Nasal cavity respiratory epithelium epithelial cell of viscerocranial mucosa (primary cell): ENCODE results near the gene USP35. TPM values are rescaled to one million over a fixed set of nuclear protein-coding genes. Genes with fewer than 3 reads are reported as not detected.

Experiments used
- total RNA-seq: library from RNA; depleted of rRNA; stranded (reverse); fragments of >200 nt; gene quantifications from 2 replicates; pipeline ENCODE4 v1.2.3, GENCODE V29; 2014

USP35 gene, protein sequence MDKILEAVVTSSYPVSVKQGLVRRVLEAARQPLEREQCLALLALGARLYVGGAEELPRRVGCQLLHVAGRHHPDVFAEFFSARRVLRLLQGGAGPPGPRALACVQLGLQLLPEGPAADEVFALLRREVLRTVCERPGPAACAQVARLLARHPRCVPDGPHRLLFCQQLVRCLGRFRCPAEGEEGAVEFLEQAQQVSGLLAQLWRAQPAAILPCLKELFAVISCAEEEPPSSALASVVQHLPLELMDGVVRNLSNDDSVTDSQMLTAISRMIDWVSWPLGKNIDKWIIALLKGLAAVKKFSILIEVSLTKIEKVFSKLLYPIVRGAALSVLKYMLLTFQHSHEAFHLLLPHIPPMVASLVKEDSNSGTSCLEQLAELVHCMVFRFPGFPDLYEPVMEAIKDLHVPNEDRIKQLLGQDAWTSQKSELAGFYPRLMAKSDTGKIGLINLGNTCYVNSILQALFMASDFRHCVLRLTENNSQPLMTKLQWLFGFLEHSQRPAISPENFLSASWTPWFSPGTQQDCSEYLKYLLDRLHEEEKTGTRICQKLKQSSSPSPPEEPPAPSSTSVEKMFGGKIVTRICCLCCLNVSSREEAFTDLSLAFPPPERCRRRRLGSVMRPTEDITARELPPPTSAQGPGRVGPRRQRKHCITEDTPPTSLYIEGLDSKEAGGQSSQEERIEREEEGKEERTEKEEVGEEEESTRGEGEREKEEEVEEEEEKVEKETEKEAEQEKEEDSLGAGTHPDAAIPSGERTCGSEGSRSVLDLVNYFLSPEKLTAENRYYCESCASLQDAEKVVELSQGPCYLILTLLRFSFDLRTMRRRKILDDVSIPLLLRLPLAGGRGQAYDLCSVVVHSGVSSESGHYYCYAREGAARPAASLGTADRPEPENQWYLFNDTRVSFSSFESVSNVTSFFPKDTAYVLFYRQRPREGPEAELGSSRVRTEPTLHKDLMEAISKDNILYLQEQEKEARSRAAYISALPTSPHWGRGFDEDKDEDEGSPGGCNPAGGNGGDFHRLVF
- total RNA-seq = 2.7 and 7.1 TPM in 2 replicates

DNA sequence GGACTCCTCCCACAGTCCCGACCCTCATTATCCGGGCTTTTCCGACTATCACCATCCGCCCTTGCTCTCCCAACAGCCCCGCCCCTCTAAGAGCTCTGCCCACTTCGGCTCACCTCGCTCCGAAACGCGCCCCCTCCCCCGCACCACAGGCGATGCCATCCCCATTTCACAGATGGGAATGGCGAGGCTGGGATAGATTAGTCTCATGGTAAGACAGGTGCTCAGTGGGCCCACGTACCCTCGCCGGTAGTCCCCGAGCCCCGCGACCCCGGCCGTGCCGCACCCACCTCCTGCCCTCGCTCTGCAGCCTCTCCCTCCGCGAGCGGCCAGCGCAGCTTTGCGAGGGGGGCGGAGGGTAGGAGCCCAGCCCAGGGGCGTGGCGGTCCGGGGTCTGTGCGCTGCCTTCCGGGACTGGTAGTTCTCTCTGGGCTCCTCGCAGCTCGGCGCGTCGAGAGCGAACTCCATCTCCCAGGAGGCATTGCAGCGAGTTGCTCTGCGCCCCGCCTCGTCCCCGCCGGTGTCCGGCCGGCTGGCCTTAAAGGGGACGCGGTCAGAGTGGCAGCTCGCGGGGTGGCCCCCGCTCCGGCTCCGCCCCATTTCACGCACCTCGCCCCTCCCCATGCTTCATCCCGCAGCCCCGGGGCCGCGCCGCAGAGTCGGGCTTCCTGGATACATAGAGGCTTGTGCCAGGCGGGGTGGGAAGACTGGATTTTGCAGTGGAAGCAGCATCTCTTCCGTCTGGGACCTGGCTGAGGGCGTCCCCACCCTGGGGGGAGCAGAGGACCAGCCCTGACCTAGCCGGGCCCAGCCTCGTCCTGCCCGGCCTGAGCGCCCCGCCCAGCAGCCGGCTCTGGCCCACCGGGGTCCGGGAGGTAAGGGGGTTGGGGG lies at the start of gene USP35, which contains the start of gene KCTD21:
Gene USP35 (plus strand): TSS at position 634 of the 888 bp plus-strand sequence. CDS start 7,327 bp downstream, outside the sequence.
Gene KCTD21 (minus strand): TSS at position 341 of the 888 bp plus-strand sequence. CDS start 14,072 bp downstream, outside the sequence.

DNA sequence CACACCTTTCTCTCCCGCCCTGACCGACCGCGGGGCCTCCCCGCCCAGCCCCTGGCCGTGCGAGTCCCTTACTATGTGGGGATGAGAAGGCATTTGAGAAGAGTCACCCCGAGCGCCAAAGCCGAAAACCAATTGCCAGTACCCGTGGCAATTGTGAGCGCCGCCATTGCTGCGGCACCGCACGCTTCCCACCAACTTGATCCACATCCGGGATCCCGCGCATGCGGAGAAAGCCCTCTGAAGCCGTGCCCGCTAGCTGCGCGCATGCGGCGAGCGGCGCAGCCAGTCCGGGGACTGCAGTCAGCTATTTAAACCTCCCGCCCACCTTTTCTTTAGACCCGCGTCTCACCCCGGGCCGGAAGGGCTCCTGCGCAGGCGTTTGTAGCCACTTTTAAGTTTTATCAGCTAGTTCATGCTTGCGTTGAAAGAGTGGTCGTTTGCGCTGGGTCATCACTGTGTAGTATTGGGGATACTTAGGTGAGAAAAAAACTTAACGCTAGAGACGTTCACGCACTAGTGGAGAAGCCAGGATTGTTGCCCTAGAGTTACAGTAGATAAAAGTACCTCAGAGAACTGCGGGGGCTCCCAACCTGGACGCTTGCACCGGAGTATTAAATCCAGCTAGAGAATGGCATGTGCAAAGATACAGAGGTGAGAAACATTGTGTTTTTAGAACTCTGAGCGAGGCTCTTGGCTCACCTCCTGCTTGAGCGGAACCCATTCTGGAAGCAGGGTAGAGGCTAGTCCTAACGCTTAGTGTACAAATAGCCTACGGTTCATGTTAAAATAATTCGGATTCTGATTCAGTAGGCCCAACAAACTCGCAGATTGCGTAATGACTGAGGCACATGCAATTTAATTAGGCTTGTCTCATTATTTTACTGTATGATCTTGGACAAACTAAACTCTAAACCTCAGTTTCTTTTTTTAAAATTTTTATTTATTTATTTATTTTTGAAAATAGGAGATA lies 49.0 kb upstream of the USP35 start, which contains the start of gene ALG8:
Gene ALG8 (minus strand): TSS at position 205 of the 970 bp plus-strand sequence. CDS start 38 bp downstream, at position 167.

Other genes with a start within 250 kb of the USP35 start
- 22.2 and 25.9 TPM in 2 replicates for gene INTS4, start 194.3 kb upstream of the USP35 start, total RNA-seq
- 1.6 and 2.4 TPM in 2 replicates for gene KCTD14, start 165.6 kb upstream of the USP35 start, total RNA-seq
- gene THRSP, start 125.1 kb upstream of the USP35 start, total RNA-seq = not detected in 2 replicates
- gene NDUFC2, start 109.1 kb upstream of the USP35 start, total RNA-seq = 59.3 and 64.6 TPM in 2 replicates
- 21.5 and 22.4 TPM in 2 replicates for gene ALG8, start 49.3 kb upstream of the USP35 start, total RNA-seq
- 4.8 and 10.3 TPM in 2 replicates for gene KCTD21, start 293 bp upstream of the USP35 start, total RNA-seq
- 5.1 and 6.2 TPM in 2 replicates for gene GAB2, start 228.9 kb downstream of the USP35 start, total RNA-seq